Peyer's patch (tissue), 4 donors: Measurements from ENCODE around the gene NARS2. TPM values are rescaled to one million over a fixed set of nuclear protein-coding genes. Genes with fewer than 3 reads are reported as not detected.

ENCODE experiments used
- DNase-seq, 3 donors: peaks; one replicate each; pipeline ENCODE4 v3.0.0-alpha.2; 2017 to 2019
- H3K27ac ChIP-seq, 4 donors: fragments of 200-600 bp; sonication (generic); one replicate each; pipeline ENCODE4 v1.5.1; 2016 to 2019
- H3K27me3 ChIP-seq, 2 donors: fragments of 200-600 bp; sonication (generic); one replicate each; pipeline ENCODE4 v1.5.1; 2019
- H3K36me3 ChIP-seq, 3 donors: fragments of 200-600 bp; sonication (generic); one replicate each; pipeline ENCODE4 v1.5.1; 2016 to 2019
- H3K4me1 ChIP-seq, 4 donors: fragments of 200-600 bp; sonication (generic); one replicate each; pipeline ENCODE4 v1.5.1; 2016 to 2019
- H3K4me3 ChIP-seq, 4 donors: fragments of 200-600 bp; sonication (generic); 1 replicate in 3 of 4; 2 replicates in 1 of 4; pipeline ENCODE4 v1.5.1; 2016 to 2019; ENCODE audit warnings: mild to moderate bottlenecking in 1 of 4
- H3K9me3 ChIP-seq, 4 donors: fragments of 200-600 bp; sonication (generic); one replicate each; pipeline ENCODE4 v1.5.1; 2016 to 2019; ENCODE audit warnings: mild to moderate bottlenecking in 1 of 4
- POLR2A ChIP-seq, 2 donors: fragments of 450-650 bp; IDR thresholded peaks; one replicate each; pipeline ENCODE4 v1.5.1; 2017; ENCODE audit warnings: antibody characterized with exemption in 2 of 2, mild to moderate bottlenecking in 2 of 2, moderate library complexity in 2 of 2
- total RNA-seq, 4 donors: library from RNA; depleted of rRNA; stranded (reverse); fragments of >200 nt; gene quantifications; one replicate each; pipeline ENCODE4 v1.1.0, GENCODE V29; 2016
- TF ChIP-seq, protein P1 (sequence below), 6 experiments: fragments of 450-650 bp in 4 of 6; fragments of 200-600 bp in 2 of 6; sonication (generic) in 1 of 6; IDR thresholded peaks; one replicate each; pipeline ENCODE4 v1.5.1; 2017 to 2019; ENCODE audit warnings: antibody characterized with exemption in 6 of 6, mild to moderate bottlenecking in 3 of 6, moderate library complexity in 1 of 6

NARS2 gene
- total RNA-seq, 4 donors from 2014 or later = 7.7 to 28.9 (median 10.7) TPM

GRCh38 chr11:78562398-78562797 lies 12.3 kb downstream of the NARS2 start:
- H3K4me3 ChIP-seq = no peak overlapping the region
- no peaks in the 10 kb centered on the region for H3K27me3 ChIP-seq
- DNase-seq = no peak
- peaks cover 0 to 27% (median 2%) of the 10 kb centered on the region in 4 donors for H3K4me1 ChIP-seq
- TF ChIP-seq POLR2A (IDR thresholded peaks at IDR 0.05) = no peak
- TF ChIP-seq, protein P1, sequence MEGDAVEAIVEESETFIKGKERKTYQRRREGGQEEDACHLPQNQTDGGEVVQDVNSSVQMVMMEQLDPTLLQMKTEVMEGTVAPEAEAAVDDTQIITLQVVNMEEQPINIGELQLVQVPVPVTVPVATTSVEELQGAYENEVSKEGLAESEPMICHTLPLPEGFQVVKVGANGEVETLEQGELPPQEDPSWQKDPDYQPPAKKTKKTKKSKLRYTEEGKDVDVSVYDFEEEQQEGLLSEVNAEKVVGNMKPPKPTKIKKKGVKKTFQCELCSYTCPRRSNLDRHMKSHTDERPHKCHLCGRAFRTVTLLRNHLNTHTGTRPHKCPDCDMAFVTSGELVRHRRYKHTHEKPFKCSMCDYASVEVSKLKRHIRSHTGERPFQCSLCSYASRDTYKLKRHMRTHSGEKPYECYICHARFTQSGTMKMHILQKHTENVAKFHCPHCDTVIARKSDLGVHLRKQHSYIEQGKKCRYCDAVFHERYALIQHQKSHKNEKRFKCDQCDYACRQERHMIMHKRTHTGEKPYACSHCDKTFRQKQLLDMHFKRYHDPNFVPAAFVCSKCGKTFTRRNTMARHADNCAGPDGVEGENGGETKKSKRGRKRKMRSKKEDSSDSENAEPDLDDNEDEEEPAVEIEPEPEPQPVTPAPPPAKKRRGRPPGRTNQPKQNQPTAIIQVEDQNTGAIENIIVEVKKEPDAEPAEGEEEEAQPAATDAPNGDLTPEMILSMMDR (IDR thresholded peaks at IDR 0.05) = no peak
- peak overlapping the region in 2 of 4 donors; percentile 8 to 25 for H3K27ac ChIP-seq
- H3K36me3 ChIP-seq = peaks cover 0 to 11% (median 0%) of the 10 kb centered on the region in 3 donors
- H3K9me3 ChIP-seq = no peaks in the 10 kb centered on the region

GRCh38 chr11:78560826-78561484 lies 13.7 kb downstream of the NARS2 start:
- no peaks in the 10 kb centered on the region for H3K27me3 ChIP-seq
- no peak for TF ChIP-seq POLR2A (IDR thresholded peaks at IDR 0.05)
- TF ChIP-seq, protein P1 (IDR thresholded peaks at IDR 0.05) = no peak
- H3K4me1 ChIP-seq = peaks cover 0 to 27% (median 2%) of the 10 kb centered on the region in 4 donors
- peak overlapping the region in 2 of 4 donors; percentile 8 to 47 for H3K27ac ChIP-seq
- no peak for DNase-seq
- peaks cover 0 to 8% (median 0%) of the 10 kb centered on the region in 3 donors for H3K36me3 ChIP-seq
- H3K4me3 ChIP-seq = no peak overlapping the region
- H3K9me3 ChIP-seq = no peaks in the 10 kb centered on the region

GRCh38 chr11:78560153-78560552 lies 14.5 kb downstream of the NARS2 start:
- Histone ChIP-seq H3K4me1 (peaks cover 0 to 27% (median 2%) of the 10 kb centered on the region in 4 donors), H3K27me3 (no peaks in the 10 kb centered on the region), H3K36me3 (no peaks in the 10 kb centered on the region), H3K27ac (no peak overlapping the region), H3K9me3 (no peaks in the 10 kb centered on the region), H3K4me3 (no peak overlapping the region)
- DNase-seq = no peak
- TF ChIP-seq, protein P1 (IDR thresholded peaks at IDR 0.05) = no peak
- no peak for TF ChIP-seq POLR2A (IDR thresholded peaks at IDR 0.05)

GRCh38 chr11:78557236-78557635 lies 17.4 kb downstream of the NARS2 start:
- DNase-seq = no peak
- H3K4me1 ChIP-seq = peaks cover 0 to 24% (median 2%) of the 10 kb centered on the region in 4 donors
- H3K4me3 ChIP-seq = no peak overlapping the region
- TF ChIP-seq, protein P1 (IDR thresholded peaks at IDR 0.05) = no peak
- no peak for TF ChIP-seq POLR2A (IDR thresholded peaks at IDR 0.05)
- no peaks in the 10 kb centered on the region for H3K9me3 ChIP-seq
- no peak overlapping the region for H3K27ac ChIP-seq
- H3K27me3 ChIP-seq = no peaks in the 10 kb centered on the region
- no peaks in the 10 kb centered on the region for H3K36me3 ChIP-seq

- H3K27ac ChIP-seq = no peak overlapping the region
- no peaks in the 10 kb centered on the region for H3K36me3 ChIP-seq
- H3K27me3 ChIP-seq = no peaks in the 10 kb centered on the region
- TF ChIP-seq POLR2A (IDR thresholded peaks at IDR 0.05) = no peak
- TF ChIP-seq, protein P1 (IDR thresholded peaks at IDR 0.05) = no peak
- peaks cover 0 to 8% (median 2%) of the 10 kb centered on the region in 4 donors for H3K4me1 ChIP-seq
- no peak overlapping the region for H3K4me3 ChIP-seq
- no peak for DNase-seq
- no peaks in the 10 kb centered on the region for H3K9me3 ChIP-seq
Observed at GRCh38 chr11:78555592-78555991, 19.1 kb downstream of the NARS2 start.
